CD1c-positive myeloid dendritic cell (primary cell): ENCODE measurements around the gene MEF2A.
"Not testable (repeated sequence)": the region's sequence is repeated elsewhere in the genome, so short reads cannot be mapped to it uniquely, and the experiment has no call there.

Experiments
- DNase-seq: peaks from one replicate; pipeline ENCODE4 v3.0.0-alpha.2; 2016; ENCODE audit errors: extremely low spot score

The MEF2A gene

GRCh38 chr15:99645951-99646350 lies 80.2 kb downstream of the MEF2A start:
- no peak for DNase-seq

- no peak for DNase-seq
Measured at GRCh38 chr15:99651023-99651807, 85.4 kb downstream of the MEF2A start.

- no peak for DNase-seq
Measured at GRCh38 chr15:99656205-99656604, 90.4 kb downstream of the MEF2A start.

GRCh38 chr15:99657996-99658395 lies 92.2 kb downstream of the MEF2A start:
- no peak for DNase-seq

- no peak for DNase-seq
Measured at GRCh38 chr15:99662903-99663302, 97.1 kb downstream of the MEF2A start.

- not testable (repeated sequence) for DNase-seq
Measured at GRCh38 chr15:99666073-99666472, 100.3 kb downstream of the MEF2A start.

GRCh38 chr15:99668533-99669182 lies 102.9 kb downstream of the MEF2A start:
- DNase-seq = no peak

GRCh38 chr15:99669250-99669649 lies 103.5 kb downstream of the MEF2A start:
- DNase-seq = no peak

- DNase-seq = no peak
Measured at GRCh38 chr15:99671926-99672635, 106.3 kb downstream of the MEF2A start.

- DNase-seq = no peak
Measured at GRCh38 chr15:99673111-99673510, 107.3 kb downstream of the MEF2A start.

- DNase-seq = no peak
Measured at GRCh38 chr15:99674279-99674678, 108.5 kb downstream of the MEF2A start.

GRCh38 chr15:99677540-99678134 lies 111.9 kb downstream of the MEF2A start:
- DNase-seq = no peak

GRCh38 chr15:99680276-99680675 lies 114.5 kb downstream of the MEF2A start:
- DNase-seq = no peak

- no peak for DNase-seq
Measured at GRCh38 chr15:99681990-99682389, 116.2 kb downstream of the MEF2A start.

- DNase-seq = no peak
Measured at GRCh38 chr15:99682455-99682854, 116.7 kb downstream of the MEF2A start.

- DNase-seq = no peak
Measured at GRCh38 chr15:99683000-99683670, 117.4 kb downstream of the MEF2A start.

- no peak for DNase-seq
Measured at GRCh38 chr15:99686290-99686689, 120.5 kb downstream of the MEF2A start.

- DNase-seq = no peak
Measured at GRCh38 chr15:99692825-99693224, 127.0 kb downstream of the MEF2A start.

GRCh38 chr15:99696096-99696495 lies 130.3 kb downstream of the MEF2A start:
- no peak for DNase-seq

- DNase-seq = peak; percentile 68
Measured at GRCh38 chr15:99702895-99703602, 137.3 kb downstream of the MEF2A start.
